Stimulated activated CD4-positive, alpha-beta T cell treated with anti-CD3 and anti-CD28 coated beads, Interleukin-4, amount 100 ng/mL, for 4 hours (primary cell): ENCODE data around the gene MTMR3.
"Not testable (repeated sequence)": the region's sequence is repeated elsewhere in the genome, so short reads cannot be mapped to it uniquely, and the experiment has no call there.

Source experiments
- DNase-seq, 2 experiments: peaks; one replicate each; pipeline ENCODE4 v3.0.0-alpha.2; 2020

MTMR3 gene

GRCh38 chr22:29972121-29972520 is 89.1 kb downstream of the MTMR3 start:
- DNase-seq = no peak

DNA sequence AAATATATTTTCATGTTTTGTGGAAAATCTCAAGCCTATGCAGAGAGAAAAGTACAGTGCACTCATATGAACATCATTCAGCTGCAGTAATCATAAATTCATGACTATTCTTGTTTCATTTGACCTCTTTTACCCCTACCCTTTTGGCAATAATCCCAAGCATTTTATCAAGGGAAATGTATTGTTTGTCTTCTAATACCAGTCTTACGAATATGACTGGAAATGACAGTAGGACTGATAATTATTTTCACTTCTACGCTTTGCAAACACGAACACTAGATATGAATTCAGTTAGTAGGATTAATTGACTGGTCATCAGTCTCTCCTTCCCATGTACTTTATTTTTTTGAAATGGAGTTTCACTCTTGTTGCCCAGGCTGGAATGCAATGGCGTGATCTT is 90.3 kb downstream of the MTMR3 start:
- no peak for DNase-seq

GRCh38 chr22:29973680-29974079 is 90.7 kb downstream of the MTMR3 start:
- not testable (repeated sequence) for DNase-seq

- no peak for DNase-seq
These were observed 92.5 kb downstream of the MTMR3 start for GRCh38 chr22:29975494-29975893.

DNA sequence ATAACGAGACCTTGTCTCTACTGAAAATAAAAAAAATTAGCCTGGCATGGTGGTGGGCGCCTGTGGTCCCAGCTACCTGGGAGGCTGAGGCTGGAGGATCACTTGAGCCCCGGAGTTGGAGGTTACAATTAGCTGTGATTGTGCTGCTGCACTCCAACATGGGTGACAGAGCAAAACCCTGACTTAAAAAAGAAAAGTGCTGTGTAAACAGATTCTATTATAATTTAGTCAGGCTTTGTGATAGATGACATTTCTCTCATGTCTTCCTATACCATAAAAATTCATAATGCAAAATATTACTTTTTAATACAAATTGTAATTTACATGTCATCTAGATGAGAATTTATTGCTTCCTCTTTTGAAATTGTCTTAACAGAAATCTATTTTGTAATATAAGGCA is 94.1 kb downstream of the MTMR3 start:
- no peak for DNase-seq

DNA sequence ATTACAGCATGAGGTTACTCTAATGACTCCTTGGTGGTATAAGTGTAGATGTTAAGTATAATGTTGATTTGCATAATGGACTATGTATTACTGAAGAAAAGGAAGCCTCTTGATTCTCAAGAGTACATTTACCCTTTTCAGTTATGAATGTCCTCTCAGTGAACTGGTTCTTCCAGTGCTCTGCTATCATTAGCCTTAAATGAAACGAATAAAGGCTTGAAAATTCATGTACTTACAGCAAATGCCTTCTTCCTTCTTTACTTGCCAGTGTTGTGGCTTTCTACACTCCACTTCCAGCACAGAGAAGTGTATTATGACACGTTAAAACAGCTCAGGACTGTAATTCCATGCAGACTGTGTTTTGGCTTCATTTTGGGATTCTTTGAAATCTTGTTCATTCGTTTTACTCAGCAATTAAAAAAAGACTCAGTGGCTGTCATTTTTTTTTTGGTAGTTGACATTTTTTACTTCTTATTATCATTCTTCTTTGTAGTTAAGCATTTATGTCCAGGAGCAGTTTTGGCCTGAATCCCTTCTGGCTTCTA is 96.9 kb downstream of the MTMR3 start:
- no peak for DNase-seq

- no peak for DNase-seq
These were observed 100.4 kb downstream of the MTMR3 start for GRCh38 chr22:29983296-29983917.

GRCh38 chr22:29985912-29986311 is 102.9 kb downstream of the MTMR3 start:
- no peak for DNase-seq

GRCh38 chr22:29987137-29987536 is 104.2 kb downstream of the MTMR3 start:
- DNase-seq = no peak

GRCh38 chr22:29988719-29989118 is 105.7 kb downstream of the MTMR3 start:
- DNase-seq = no peak

DNA sequence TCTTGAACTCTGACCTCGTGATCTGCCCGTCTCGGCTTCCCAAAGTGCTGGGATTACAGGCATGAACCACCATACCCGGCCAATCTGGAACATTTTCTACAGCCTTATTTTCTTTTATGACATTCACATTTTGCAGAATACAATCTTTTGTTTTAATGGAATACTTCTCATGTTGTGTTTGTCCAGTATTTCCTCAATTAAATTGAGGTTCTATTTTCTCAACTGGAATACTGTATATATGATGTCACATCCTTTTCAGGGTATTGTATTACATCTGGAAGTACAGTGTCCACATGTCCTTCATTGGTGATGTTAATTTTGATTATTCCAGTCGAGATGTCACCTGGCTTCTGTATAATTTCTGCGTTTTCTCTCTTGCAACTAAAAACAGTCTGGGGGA is 106.5 kb downstream of the MTMR3 start:
- no peak for DNase-seq

DNA sequence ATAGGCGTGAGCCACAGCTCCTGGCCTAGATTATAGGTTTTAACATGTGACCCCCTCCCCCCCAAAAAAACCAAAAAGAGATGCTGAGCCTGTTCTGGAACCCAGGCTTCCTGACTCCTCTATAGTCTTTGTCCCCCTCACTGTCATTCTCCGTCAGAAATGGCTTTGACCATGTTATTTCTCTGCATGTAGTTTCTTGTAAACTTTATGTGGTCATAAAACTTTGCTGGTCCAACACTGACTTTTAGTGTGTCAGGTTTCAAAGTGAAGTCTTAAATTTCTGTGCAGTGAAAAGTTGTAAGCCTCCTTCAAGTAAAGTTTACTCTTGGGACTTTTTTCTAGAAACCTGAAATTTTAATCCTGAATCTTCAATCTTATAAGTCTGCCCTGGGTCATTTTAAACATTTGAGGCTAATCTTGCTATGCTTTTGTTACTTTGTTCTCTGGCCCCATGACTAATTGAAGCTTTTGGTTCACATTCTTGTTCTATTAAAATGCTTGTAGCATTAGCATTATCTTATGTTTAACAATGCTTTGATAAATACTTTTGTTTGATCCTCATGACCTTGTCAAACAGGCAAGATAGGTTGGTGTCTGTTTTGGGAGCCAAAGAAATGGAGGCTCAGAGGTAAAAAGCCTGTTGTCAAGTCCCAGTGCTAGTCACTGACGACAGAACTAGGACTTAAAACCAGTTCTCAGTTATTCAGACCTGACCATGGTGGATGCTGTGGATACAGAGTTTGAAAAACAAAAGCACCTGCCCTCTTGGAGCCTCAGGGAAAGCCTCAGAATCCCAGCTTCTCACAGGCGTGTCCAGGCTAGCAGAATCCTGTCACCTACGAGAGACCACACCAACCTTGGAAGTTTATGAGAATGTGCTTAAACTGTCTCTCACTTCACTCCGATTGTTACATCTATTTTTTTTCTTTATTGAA is 109.6 kb downstream of the MTMR3 start:
- DNase-seq = no peak

- no peak for DNase-seq
These were observed 111.2 kb downstream of the MTMR3 start for GRCh38 chr22:29994027-29994715.

GRCh38 chr22:29994943-29995342 is 112.0 kb downstream of the MTMR3 start:
- no peak for DNase-seq

DNA sequence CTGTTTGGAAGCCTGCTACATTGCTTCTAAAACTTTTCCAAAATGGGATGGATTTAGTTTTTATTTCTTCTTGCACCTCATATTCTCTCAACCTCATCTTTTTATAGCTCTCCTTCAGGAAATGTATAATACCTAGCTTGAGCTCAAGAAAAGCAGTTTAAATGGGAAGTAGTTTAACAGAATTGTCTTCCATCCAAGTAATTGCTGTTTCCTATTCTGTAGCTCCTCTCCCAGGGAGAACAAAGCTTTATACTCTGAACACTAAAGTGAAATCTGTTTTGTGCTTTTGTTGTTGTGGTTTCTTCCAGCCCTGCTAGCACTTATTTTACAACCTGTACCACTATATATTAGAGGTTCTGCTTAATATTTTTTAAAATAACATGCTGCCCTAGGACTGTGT is 114.1 kb downstream of the MTMR3 start:
- DNase-seq = no peak

GRCh38 chr22:29997516-29997915 is 114.5 kb downstream of the MTMR3 start:
- DNase-seq = no peak

DNA sequence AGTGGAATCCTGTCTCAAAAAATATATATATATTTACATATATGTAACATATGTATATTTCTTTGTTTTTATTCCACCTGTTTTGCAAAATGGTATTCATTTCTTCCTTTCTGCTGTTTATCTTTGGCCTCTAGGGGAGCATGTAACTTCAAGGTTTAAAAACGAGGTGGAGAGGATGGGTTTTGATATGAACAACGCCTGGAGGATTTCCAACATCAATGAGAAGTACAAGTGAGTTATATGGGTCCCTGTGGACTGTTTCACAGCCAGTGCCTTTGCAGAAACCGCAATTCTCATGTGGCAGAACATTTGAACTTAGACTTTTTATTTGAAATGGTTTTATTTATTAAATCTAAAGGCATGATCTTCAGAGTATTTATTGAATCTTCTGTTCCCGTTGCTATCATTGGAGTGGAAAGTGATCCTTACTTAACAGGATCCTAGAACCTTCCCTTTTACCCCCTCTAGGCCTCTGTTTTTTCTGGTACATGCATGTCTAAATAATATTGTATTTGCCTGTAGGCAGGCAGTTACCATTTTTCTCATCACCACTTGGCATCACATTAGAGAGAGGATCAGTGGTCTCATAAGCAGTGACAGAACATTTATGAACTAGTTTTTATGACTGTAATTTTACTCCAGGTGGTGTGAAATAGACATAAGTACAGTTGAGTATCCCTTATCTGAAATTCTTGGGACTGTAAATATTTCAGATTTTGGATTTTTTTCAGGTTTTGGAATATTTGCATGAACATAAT is 115.8 kb downstream of the MTMR3 start:
- DNase-seq = no peak

DNA sequence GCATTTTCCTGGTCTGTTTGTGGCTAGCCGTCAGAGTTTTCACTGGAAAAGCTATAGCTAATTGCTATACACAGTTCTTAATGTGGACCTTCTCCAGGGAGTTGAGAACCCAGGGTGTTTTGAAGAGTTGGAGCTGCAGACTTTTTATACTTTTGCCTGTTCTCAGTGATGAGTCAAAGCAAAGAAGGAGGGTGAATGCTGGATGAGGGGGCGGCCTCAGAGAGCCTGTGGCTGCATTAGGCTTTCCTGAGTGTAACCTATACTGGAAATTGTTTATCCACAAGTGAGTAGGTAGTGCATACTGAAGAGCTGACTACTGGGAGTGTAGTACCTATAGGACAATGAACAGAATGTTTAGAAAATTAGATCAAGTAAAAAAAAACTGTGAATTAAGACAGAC is 117.6 kb downstream of the MTMR3 start:
- no peak for DNase-seq

DNA sequence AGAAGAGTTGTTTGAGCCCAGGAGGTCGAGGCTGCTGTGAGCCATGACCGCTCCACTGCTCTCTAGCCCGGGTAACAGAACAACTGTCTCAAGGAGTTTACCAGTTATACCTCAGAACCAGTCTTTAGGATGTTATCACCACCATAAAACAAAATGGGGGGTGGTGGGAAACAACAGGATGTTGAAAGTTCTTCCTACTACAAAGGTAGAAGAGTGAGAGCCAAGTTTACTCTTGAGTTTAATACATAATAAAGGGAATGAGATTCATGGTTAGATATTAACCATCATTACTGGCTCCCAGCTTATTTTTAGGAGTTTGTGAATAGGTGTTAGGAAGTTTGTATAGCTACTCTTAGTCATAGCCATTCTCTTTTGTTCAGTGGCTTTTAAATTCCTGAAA is 118.5 kb downstream of the MTMR3 start:
- no peak for DNase-seq

- DNase-seq = no peak
These were observed 120.0 kb downstream of the MTMR3 start for GRCh38 chr22:30002861-30003486.

DNA sequence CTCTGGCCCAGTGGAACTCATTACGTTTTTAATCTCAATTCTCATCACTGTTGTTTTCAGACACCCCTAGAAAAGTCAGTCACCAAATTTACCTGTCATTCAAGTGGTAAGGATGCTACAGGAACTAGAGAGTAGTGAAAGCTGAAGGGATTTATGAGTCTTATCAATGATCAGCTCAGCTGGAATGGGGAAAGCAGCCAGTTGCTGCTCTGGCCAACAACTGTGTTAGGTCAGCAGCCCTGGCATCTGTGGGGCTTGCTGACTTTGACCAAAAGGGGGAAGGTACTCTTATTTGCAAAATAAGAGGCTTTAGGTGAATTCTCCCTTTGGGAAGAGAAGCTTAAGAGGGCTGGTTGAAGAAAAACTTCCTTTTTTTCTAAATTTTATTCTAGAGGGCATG is 121.1 kb downstream of the MTMR3 start:
- DNase-seq = no peak

DNA sequence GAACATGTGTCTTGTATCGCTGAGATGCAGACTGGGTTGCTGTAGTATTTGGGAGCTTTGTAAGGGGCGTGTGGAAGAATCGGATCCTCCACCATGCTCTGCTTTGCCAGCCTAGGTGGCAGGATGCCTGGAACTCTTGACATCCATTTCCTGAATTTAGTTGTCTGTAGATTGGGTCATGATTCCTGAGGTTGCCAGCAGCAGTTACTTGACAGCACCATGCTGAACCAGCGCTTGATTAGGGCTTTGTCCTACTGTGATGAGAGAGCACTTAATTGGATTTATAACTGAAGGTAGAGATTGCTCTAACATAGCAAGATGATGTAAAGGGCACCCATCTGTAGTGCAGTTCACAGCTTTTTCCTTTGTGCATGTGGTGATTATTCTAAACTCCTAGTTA is 121.7 kb downstream of the MTMR3 start:
- DNase-seq = no peak
